Ovary (tissue), 9 donors: Measurements from ENCODE around the gene MARCKS. TPM values are rescaled to one million over a fixed set of nuclear protein-coding genes. Genes with fewer than 3 reads are reported as not detected.

Experiments
- DNase-seq, 5 donors: peaks; one replicate each; pipeline ENCODE4 v3.0.0-alpha.2; 2019 to 2020
- H3K27ac ChIP-seq, 2 donors: fragments of 200-600 bp; one replicate each; pipeline versions ENCODE4 v1.5.1 to v1.8.0; 2019 to 2022
- H3K27me3 ChIP-seq: fragments of 200-600 bp; one replicate; pipeline ENCODE4 v1.8.0; 2022
- H3K36me3 ChIP-seq: fragments of 200-600 bp; sonication (generic); one replicate; pipeline ENCODE4 v1.5.1; 2019
- H3K4me1 ChIP-seq: one replicate; pipeline ENCODE4 v1.8.1; 2013; ENCODE audit warnings: mild to moderate bottlenecking, moderate library complexity; ENCODE audit not compliant: insufficient read depth
- H3K4me3 ChIP-seq: fragments of 200-600 bp; sonication (generic); one replicate; pipeline ENCODE4 v1.5.1; 2017
- H3K9me3 ChIP-seq, 2 donors: fragments of 200-600 bp in 1 of 2; sonication (generic) in 1 of 2; one replicate each; pipeline versions ENCODE4 v1.5.1 to v1.8.1; 2013 to 2019; ENCODE audit warnings: mild to moderate bottlenecking in 1 of 2, moderate library complexity in 1 of 2
- EP300 ChIP-seq: sonication (generic); formaldehyde crosslinking; IDR thresholded peaks from one replicate; pipeline ENCODE4 v1.6.1; 2017; ENCODE audit warnings: antibody characterized with exemption
- POLR2A ChIP-seq: fragments of 450-650 bp; IDR thresholded peaks from one replicate; pipeline ENCODE4 v1.6.1; 2017; ENCODE audit warnings: antibody characterized with exemption, mild to moderate bottlenecking, moderate library complexity
- WGBS, 3 donors: extraction: QIAGEN DNeasy Blood & Tissue Kit in 1 of 3; methylation state at CpG; one replicate each; pipeline versions ENCODE4 v1.1.5 to v1.1.7; 2013 to 2017; 5-methylcytosine and 5-hydroxymethylcytosine counted together
- intact Hi-C, 4 donors: fragments of 100-400 bp; cut with DNase I; formaldehyde crosslinking; loops; one replicate each; pipeline versions ENCODE4 v1.11.0 to v1.15.1; 2022 to 2023
- polyA plus RNA-seq, 2 donors: library from polyadenylated mRNA; stranded (reverse); fragments of 200-250 nt in 1 of 2; fragments of 350-450 nt in 1 of 2; fragmentation: Illumina TruSeq in 1 of 2; extraction: RNeasy Lipid Tissue Mini Kit (QIAGEN cat#74804) in 1 of 2; gene quantifications; one replicate each; pipeline ENCODE4 v1.2.3, GENCODE V29; 2013 to 2014
- total RNA-seq, 7 donors: library from RNA; depleted of rRNA in 2 of 7; stranded (reverse); fragments of >200 nt in 2 of 7; fragmentation: NEBNext Ultra II Directional in 3 of 7; extraction: Animal tissue kit (Norgen Biotek cat#: 25700) in 3 of 7; gene quantifications; one replicate each; pipeline versions ENCODE4 v1.1.0 to v1.2.4, GENCODE V29; 2016 to 2023
- TF ChIP-seq, protein P1 (sequence below), 3 donors: fragments of 450-650 bp in 2 of 3; fragments of 200-600 bp in 1 of 3; IDR thresholded peaks; one replicate each; pipeline versions ENCODE4 v1.5.1 to v1.8.0; 2016 to 2022; ENCODE audit warnings: antibody characterized with exemption in 3 of 3, mild to moderate bottlenecking in 1 of 3
- donor health status: DM: no; HTN: no; CAD: no; lungs with moderate emphysema.
- donor health status: DM: no; HTN: no; CAD: no.
- donor health status: Bipolar disorder and iron deficiency.
- donor health status: DM: yes; HTN: yes; CAD: no.
- donor health status: DM: no; HTN: no; CAD: no.
- donor health status: DM: yes; HTN: yes; CAD: no.

Gene MARCKS
- total and polyA plus RNA-seq, 9 donors: 29.1 to 106 (median 61.4) TPM

DNA sequence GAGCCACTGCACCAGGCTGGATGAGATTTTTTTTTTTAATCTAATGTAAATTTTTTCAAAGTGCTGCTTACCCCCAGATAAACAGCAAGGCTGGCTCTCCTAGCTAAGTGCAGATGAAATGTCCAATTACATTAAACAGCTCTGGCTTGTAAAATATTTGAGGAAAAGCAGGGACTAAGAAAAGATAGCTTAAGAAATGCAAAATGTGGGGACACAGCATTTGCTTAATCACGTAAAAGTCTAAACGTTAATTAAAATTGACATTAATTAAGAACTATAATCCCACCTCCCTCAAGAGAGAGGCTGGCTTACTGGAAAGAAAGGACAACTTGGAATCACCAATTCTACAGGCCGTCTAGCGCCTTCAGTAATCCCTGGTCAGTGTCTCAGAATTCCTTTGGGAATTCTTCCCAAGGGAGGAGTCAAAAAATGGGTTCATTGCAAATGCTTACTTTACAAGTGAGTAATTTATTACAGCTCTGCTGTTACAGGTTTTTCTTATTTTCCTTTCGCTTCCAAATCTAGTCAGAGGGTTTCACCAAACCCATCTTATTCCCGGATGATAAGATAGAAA, 13.6 kb upstream of the MARCKS start:
- no peak for TF ChIP-seq POLR2A
- TF ChIP-seq, protein P1, sequence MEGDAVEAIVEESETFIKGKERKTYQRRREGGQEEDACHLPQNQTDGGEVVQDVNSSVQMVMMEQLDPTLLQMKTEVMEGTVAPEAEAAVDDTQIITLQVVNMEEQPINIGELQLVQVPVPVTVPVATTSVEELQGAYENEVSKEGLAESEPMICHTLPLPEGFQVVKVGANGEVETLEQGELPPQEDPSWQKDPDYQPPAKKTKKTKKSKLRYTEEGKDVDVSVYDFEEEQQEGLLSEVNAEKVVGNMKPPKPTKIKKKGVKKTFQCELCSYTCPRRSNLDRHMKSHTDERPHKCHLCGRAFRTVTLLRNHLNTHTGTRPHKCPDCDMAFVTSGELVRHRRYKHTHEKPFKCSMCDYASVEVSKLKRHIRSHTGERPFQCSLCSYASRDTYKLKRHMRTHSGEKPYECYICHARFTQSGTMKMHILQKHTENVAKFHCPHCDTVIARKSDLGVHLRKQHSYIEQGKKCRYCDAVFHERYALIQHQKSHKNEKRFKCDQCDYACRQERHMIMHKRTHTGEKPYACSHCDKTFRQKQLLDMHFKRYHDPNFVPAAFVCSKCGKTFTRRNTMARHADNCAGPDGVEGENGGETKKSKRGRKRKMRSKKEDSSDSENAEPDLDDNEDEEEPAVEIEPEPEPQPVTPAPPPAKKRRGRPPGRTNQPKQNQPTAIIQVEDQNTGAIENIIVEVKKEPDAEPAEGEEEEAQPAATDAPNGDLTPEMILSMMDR (IDR thresholded peaks at IDR 0.05): no peak
- TF ChIP-seq EP300: no peak
- 88 to 92% (median 91%) methylated on average over 6 of the region's 6 CpGs for WGBS, 3 donors
- no peaks in the 10 kb centered on the region for H3K36me3 ChIP-seq
- no peaks in the 10 kb centered on the region for H3K4me1 ChIP-seq
- no peaks in the 10 kb centered on the region for H3K9me3 ChIP-seq
- DNase-seq: no peak
- no peak overlapping the region for H3K4me3 ChIP-seq
- H3K27me3 ChIP-seq: no peaks in the 10 kb centered on the region
- intact Hi-C loops: no loop called here
- no peak overlapping the region for H3K27ac ChIP-seq

DNA sequence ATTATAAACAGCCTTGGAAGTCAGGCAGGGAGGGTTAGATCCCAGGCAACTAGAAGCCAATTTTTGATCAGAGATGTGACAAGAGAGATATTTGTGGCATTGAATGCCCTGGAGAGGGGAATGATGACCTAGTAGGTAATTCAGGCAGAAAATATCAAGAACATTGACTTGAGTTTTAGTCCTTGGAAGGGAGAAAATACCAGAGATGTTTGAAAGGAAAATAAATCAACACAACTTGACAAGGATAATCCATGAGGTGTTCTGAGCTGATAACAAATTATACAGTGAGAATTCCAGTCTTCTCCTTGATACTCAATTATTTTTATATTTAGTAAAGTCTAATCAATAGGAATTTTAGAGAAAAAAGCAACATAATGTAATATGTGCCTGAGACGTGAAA, 10.6 kb upstream of the MARCKS start:
- TF ChIP-seq, protein P1 (IDR thresholded peaks at IDR 0.05): no peak
- no peak for TF ChIP-seq POLR2A
- TF ChIP-seq EP300: no peak
- H3K27me3 ChIP-seq: no peaks in the 10 kb centered on the region
- H3K36me3 ChIP-seq: no peaks in the 10 kb centered on the region
- intact Hi-C loops: loop anchor here in 1 of 4 donors (5.0 kb wide), 1 partner anchor 564 kb away; no protein-coding TSS in a partner anchor
- no peaks in the 10 kb centered on the region for H3K9me3 ChIP-seq
- DNase-seq: no peak
- 81 to 91% (median 85%) methylated on average over 1 of the region's 1 CpG for WGBS, 3 donors
- H3K27ac ChIP-seq: no peak overlapping the region
- no peaks in the 10 kb centered on the region for H3K4me1 ChIP-seq
- H3K4me3 ChIP-seq: no peak overlapping the region

- Histone ChIP-seq H3K27me3 (no peaks in the 10 kb centered on the region), H3K9me3 (no peaks in the 10 kb centered on the region), H3K4me3 (no peak overlapping the region), H3K4me1 (no peaks in the 10 kb centered on the region), H3K27ac (no peak overlapping the region), H3K36me3 (no peaks in the 10 kb centered on the region)
- WGBS, 3 donors: 91 to 97% (median 94%) methylated on average over 5 of the region's 5 CpGs
- TF ChIP-seq, protein P1 (IDR thresholded peaks at IDR 0.05): no peak
- TF ChIP-seq POLR2A (no peak), EP300 (no peak)
- no peak for DNase-seq
- intact Hi-C loops: loop anchor here in 1 of 4 donors (5.0 kb wide), 1 partner anchor 565 kb away; no protein-coding TSS in a partner anchor
These were observed 9.7 kb upstream of the MARCKS start for GRCh38 chr6:113847447-113847846.

- TF ChIP-seq EP300: no peak
- TF ChIP-seq, protein P1 (IDR thresholded peaks at IDR 0.05): no peak
- no peak for TF ChIP-seq POLR2A
- no peak overlapping the region for H3K27ac ChIP-seq
- intact Hi-C loops: loop anchor here in 1 of 4 donors (5.0 kb wide), 1 partner anchor 566 kb away; no protein-coding TSS in a partner anchor
- H3K27me3 ChIP-seq: no peaks in the 10 kb centered on the region
- no peak for DNase-seq
- H3K36me3 ChIP-seq: no peaks in the 10 kb centered on the region
- H3K9me3 ChIP-seq: no peaks in the 10 kb centered on the region
- H3K4me3 ChIP-seq: no peak overlapping the region
- no peaks in the 10 kb centered on the region for H3K4me1 ChIP-seq
These were observed 8.9 kb upstream of the MARCKS start for GRCh38 chr6:113848280-113848679.
